GM13977 (cell line): ENCODE measurements around the gene TLE1.

Source experiments
- DNase-seq: peaks from one replicate; pipeline ENCODE4 v3.0.0; 2012; ENCODE audit warnings: low spot score
- in situ Hi-C: fragments of 300-500 bp; cut with MboI; formaldehyde crosslinking; loops from one replicate; pipeline ENCODE4 v1.12.0; 2022; ENCODE audit warnings: low sequenced_read_pairs, low pct_unique_long_range_greater_than_20kb, mixed read lengths, inconsistent platforms; ENCODE audit not compliant: unreplicated experiment
- TF ChIP-seq, protein P1 (sequence below): IDR thresholded peaks from 2 replicates; pipeline ENCODE4 v1.5.1; 2012; ENCODE audit warnings: mild to moderate bottlenecking, control low read depth; ENCODE audit not compliant: insufficient read depth; ENCODE audit errors: extremely low read depth, missing control alignments

TLE1 gene

DNA sequence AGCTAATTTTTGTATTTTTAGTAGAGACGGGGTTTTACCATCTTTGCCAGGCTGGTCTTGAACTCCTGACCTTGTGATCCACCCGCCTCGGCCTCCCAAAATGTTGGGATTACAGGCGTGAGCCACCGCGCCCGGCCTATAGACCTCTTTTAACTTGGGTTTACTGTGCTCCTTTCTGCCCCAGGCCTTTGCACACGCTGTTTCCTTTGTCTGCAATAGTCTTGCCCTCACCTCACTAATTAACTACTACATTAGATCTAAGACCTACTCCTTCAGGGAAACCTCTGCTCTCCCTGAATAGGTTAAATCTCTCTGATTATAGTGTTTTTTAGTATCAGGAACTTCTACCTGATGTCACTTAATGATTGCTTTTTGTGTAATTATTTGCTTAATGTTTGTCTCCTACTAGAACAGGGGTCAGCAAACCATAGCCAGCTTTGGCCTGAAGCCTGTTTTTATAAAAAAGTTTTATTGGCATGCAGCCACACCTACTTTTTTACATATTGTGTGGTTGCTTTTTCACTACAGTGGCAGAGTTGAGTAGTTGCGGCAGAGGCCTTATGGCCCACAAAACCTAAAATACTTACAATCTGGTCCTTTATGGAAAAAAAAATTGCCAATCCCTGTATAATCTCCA lies 31.2 kb upstream of the TLE1 start:
- TF ChIP-seq, protein P1, sequence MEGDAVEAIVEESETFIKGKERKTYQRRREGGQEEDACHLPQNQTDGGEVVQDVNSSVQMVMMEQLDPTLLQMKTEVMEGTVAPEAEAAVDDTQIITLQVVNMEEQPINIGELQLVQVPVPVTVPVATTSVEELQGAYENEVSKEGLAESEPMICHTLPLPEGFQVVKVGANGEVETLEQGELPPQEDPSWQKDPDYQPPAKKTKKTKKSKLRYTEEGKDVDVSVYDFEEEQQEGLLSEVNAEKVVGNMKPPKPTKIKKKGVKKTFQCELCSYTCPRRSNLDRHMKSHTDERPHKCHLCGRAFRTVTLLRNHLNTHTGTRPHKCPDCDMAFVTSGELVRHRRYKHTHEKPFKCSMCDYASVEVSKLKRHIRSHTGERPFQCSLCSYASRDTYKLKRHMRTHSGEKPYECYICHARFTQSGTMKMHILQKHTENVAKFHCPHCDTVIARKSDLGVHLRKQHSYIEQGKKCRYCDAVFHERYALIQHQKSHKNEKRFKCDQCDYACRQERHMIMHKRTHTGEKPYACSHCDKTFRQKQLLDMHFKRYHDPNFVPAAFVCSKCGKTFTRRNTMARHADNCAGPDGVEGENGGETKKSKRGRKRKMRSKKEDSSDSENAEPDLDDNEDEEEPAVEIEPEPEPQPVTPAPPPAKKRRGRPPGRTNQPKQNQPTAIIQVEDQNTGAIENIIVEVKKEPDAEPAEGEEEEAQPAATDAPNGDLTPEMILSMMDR: no peak
- in situ Hi-C loops: no loop called here
- DNase-seq: no peak

DNA sequence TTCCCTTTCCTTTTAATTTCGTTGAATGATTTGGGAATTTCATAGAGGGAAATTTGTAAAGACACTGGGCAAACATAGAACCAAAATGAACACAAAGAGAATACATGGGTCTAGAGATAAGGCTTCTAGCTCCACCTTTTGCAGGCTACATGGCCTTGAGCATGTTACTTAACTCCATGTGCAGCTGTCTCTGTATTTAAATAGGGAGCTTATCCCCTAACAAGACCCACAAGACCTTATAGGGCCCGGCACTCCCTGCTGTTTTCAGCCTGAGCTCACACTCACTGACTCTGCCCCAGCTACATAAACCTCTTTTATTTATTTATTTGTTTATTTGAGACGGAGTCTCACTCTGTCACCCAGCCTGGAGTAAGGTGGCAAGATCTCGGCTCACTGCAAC lies 30.6 kb upstream of the TLE1 start:
- TF ChIP-seq, protein P1: no peak
- in situ Hi-C loops: no loop called here
- no peak for DNase-seq

DNA sequence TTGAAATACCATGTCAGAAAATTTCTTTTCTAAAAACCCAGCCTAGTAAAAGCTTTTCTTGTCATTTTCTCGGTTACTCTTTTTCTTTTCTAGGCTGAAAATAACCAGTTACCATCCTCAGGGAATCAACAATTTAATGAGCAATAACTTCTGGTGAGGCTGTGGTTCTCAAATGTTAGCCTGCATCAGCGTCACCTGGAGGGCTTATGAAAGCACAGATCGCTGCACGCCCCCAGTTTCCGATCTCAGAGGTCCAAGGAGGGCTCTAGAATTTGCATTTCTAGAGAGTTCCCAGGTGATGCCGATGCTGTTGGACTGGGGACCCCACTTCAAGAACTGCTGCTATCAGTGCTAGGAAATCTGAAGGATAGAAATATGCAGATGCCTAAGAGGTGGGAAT lies 28.9 kb upstream of the TLE1 start:
- in situ Hi-C loops: no loop called here
- DNase-seq: no peak
- TF ChIP-seq, protein P1: no peak

DNA sequence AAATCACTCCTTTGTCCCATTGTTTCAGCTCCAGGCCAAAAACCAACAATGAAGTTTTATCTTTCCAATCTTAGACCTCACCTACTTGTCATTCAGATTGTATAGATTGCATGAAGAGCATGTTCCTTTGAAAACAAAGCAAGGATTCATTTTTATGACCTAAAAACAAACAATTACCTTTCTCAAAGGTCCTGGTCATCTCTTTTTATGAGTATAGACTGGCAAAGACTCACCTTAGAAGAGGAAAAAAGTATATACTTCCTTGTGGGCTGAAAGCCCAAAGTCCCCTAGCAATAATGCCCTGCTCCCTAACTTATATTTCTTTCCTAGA lies 28.4 kb upstream of the TLE1 start:
- no peak for DNase-seq
- in situ Hi-C loops: no loop called here
- TF ChIP-seq, protein P1: no peak

DNA sequence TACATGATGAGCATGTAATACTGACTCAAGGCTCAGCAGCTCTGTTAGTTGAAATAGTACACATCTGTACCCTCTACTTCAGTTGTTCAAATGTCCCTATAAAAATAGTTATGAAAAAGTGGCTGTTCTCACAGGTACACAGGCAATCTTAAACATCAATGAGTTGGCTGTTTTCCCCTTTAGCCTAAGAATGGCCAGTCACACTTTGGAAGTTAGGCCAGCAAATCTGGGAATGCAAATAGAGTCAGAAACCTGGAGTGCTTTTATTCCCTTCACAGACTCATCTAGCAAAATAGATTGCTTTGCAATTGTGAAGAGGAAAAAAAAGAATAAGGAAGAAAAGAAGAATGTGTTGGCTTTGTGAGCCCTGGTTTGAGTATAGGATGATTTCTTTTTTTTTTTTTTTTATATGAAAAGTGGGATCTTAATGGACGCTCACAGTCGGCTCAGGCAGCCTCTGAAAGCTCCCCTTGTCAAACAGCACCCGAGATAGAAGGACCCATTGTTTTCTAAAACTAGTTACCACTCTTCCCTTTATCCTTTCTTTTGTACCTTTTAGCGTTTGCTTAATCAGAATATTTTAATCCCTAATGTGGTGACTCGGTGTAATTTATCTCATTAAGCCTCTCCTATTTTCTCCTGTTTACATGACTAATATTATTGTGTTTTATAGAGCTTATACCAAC lies 27.9 kb upstream of the TLE1 start:
- in situ Hi-C loops: no loop called here

DNA sequence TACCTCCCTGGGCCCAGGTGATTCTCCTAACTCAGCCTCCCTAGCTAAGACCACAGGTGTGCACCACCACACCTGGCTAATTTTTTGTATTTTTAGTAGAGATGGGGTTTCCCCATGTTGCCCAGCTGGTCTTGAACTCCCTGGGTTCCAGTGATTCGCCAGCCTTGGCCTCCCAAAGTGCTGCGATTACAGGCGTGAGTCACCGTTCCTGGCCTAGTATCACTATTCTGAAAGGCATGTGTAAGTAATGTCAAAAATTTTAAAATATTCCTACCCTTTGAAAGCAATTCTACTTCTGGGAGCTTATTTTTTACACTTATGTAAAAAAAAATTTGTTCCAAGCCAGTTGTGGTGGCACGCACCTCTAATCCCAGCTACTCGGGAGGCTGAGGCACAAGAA lies 27.1 kb upstream of the TLE1 start:
- in situ Hi-C loops: no loop called here
- DNase-seq: no peak
- TF ChIP-seq, protein P1: no peak

More for the DNA sequence above, 27.9 kb upstream of the TLE1 start:
- DNase-seq: no peak
- TF ChIP-seq, protein P1: no peak
